HFF-Myc (cell line): ENCODE results near the gene UBE2B.
"Not testable (repeated sequence)": the region's sequence is repeated elsewhere in the genome, so short reads cannot be mapped to it uniquely, and the experiment has no call there.

Experiments
- DNase-seq: peaks from one replicate; pipeline ENCODE4 v3.0.0-alpha.2; 2011; ENCODE audit warnings: low read depth; ENCODE audit errors: extremely low read depth
- H3K4me3 ChIP-seq: replicated peaks from 2 replicates; pipeline ENCODE4 v1.5.1; 2011; ENCODE audit warnings: low read depth, mild to moderate bottlenecking, control low read depth, low read length
- TF ChIP-seq, protein P1 (sequence below): IDR thresholded peaks from 2 replicates; pipeline ENCODE4 v1.5.1; 2012; ENCODE audit warnings: mild to moderate bottlenecking, low read depth, low read length, control low read depth; ENCODE audit errors: missing control alignments

The UBE2B gene

DNA sequence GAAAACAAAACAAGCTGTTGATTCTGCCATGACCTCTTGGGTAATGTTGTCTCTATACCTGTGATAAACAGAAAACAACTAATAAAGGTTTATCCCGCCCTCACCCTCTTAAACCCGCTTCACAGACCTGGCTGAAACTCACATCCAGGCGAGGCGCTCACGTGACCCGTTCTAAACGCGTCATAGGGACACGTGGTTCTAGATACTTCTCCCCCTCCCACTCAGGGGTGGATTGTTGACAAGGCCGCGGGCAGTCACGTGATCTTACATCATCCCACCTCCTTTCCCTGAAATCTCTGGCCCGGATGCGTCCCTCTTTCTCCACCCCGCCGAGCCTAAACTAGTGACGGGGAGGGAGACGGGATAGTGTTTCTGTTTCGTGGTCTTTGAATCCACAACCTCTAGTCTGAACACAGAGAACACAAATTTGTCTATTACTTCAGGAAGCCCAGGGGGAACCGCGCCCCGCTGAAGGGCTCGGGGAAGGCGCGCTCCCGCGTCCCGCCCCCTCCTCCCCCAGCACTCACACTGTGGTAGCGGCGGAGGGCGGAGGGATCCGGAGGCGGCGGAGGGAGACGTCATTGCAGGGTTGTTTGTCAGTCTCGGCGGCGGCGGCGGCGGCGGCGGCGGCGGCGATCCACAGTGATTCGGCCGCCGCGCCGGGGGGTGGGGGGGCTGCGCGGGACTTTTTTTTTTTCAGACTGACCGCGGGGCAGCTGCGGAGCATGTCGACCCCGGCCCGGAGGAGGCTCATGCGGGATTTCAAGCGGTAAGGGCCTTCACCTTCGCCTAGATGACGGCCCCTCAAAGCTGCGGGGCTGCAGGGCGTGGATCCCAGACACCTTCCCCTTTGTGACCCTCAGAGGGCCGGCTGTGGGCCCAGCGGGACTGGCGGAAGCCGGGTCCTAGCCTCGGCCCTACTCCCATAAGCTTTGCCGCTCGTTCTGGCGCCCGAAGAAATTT, at the start of gene UBE2B:
TSS of gene UBE2B (plus strand) at position 699 of the 963 bp plus-strand sequence. CDS start at position 726, 27 bp downstream.
- TF ChIP-seq, protein P1, sequence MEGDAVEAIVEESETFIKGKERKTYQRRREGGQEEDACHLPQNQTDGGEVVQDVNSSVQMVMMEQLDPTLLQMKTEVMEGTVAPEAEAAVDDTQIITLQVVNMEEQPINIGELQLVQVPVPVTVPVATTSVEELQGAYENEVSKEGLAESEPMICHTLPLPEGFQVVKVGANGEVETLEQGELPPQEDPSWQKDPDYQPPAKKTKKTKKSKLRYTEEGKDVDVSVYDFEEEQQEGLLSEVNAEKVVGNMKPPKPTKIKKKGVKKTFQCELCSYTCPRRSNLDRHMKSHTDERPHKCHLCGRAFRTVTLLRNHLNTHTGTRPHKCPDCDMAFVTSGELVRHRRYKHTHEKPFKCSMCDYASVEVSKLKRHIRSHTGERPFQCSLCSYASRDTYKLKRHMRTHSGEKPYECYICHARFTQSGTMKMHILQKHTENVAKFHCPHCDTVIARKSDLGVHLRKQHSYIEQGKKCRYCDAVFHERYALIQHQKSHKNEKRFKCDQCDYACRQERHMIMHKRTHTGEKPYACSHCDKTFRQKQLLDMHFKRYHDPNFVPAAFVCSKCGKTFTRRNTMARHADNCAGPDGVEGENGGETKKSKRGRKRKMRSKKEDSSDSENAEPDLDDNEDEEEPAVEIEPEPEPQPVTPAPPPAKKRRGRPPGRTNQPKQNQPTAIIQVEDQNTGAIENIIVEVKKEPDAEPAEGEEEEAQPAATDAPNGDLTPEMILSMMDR = no peak
- DNase-seq = peak; percentile 99
- H3K4me3 ChIP-seq = peak within 1 kb of the TSS; percentile 88

- H3K4me3 ChIP-seq = no peak overlapping the region
- no peak for DNase-seq
- TF ChIP-seq, protein P1 = no peak
These were observed 44.0 kb upstream of the UBE2B start for GRCh38 chr5:134327327-134327726.

- TF ChIP-seq, protein P1 = no peak
These were observed 42.8 kb upstream of the UBE2B start for GRCh38 chr5:134328619-134329018.

GRCh38 chr5:134336833-134337232, 34.5 kb upstream of the UBE2B start:
- not testable (repeated sequence) for DNase-seq, H3K4me3 ChIP-seq

More at GRCh38 chr5:134328619-134329018, 42.8 kb upstream of the UBE2B start:
- DNase-seq = no peak
- H3K4me3 ChIP-seq = no peak overlapping the region

- not testable (repeated sequence) for H3K4me3 ChIP-seq, DNase-seq
These were observed 27.9 kb upstream of the UBE2B start for GRCh38 chr5:134343500-134343899.

- DNase-seq, H3K4me3 ChIP-seq: not testable (repeated sequence)
These were observed 25.9 kb upstream of the UBE2B start for GRCh38 chr5:134345476-134345875.

DNA sequence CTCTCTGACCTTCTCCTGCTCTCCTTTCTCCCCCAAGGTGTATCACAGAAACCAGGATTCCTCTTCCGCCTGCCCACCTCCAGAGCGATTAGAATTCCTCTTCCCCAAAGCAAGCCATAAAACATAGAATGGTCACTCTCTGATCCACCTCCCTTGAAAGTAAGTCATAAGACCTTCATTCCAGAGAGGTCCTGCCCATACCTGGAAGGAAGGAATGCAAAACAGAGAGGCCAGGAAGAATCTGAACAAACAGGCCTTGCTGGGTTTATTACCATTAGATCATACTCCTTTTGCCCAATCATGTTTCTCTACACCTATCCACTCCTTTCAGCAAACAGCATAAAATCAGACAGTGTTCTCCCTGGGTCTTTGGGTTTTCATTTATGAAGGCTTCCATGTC, 25.4 kb upstream of the UBE2B start:
- DNase-seq = no peak
- H3K4me3 ChIP-seq = no peak overlapping the region
- TF ChIP-seq, protein P1 = no peak

DNA sequence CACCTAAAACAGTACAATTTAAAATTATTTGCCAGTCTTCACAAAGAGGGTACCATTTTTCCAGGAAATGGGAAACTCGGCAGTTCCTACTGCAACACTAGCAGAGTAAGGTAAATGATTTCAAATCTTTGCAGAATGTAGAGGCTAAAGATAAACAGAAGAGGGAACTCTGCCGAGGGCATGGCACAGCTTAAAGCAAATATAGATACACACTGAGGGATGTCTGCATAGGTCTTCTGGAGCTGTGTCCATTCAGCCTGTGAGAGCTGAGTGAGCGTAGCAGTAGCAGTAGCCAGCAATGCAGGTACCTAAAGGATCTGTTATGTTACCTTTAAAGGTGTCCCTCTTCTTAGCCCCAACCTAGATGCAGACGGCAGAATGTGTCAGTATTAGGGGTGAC, 21.9 kb upstream of the UBE2B start:
- no peak for DNase-seq
- TF ChIP-seq, protein P1 = no peak
- H3K4me3 ChIP-seq = no peak overlapping the region
